Measurements from ENCODE around the gene WDR90. TPM values are rescaled to one million over a fixed set of nuclear protein-coding genes. Genes with fewer than 3 reads are reported as not detected.
A peak's percentile ranks its signal among the peaks of the same experiment; 100 is the strongest.

Gene WDR90
- total and polyA plus RNA-seq, 2 of the 13 experiments (the other 11 are each of a cell fraction or from before 2014, with no cell fraction given): 14.9 to 28.9 TPM

DNA sequence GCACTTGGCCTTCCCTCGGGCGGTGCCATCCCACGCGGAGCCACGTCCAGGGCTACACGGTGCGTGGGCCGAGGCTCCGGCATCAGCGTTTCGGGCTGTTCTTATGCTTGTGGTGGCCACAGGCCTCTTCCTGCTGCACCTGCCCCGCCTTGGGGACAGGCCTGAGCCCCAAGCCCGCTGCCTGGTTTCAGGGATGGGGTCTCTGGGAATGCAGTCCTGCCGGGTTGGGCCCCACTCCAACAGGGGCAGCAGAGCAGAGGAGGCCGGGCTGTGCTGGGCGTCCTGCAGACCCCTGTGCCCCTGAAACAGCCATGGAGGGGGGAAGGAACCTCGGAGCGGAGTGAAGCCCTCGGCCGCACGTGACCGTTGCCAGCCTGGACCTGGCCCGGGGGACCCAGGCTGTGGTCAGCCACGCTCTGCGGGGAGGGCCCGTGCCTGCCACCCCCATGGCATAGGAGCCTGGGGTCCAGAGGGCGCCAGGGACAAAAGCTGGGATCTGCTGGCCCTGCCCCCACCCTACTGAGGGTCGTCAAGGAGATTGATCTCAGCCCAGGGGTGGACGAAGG, 18.8 kb upstream of the WDR90 start (continued):
- TF ChIP-seq, protein P1, sequence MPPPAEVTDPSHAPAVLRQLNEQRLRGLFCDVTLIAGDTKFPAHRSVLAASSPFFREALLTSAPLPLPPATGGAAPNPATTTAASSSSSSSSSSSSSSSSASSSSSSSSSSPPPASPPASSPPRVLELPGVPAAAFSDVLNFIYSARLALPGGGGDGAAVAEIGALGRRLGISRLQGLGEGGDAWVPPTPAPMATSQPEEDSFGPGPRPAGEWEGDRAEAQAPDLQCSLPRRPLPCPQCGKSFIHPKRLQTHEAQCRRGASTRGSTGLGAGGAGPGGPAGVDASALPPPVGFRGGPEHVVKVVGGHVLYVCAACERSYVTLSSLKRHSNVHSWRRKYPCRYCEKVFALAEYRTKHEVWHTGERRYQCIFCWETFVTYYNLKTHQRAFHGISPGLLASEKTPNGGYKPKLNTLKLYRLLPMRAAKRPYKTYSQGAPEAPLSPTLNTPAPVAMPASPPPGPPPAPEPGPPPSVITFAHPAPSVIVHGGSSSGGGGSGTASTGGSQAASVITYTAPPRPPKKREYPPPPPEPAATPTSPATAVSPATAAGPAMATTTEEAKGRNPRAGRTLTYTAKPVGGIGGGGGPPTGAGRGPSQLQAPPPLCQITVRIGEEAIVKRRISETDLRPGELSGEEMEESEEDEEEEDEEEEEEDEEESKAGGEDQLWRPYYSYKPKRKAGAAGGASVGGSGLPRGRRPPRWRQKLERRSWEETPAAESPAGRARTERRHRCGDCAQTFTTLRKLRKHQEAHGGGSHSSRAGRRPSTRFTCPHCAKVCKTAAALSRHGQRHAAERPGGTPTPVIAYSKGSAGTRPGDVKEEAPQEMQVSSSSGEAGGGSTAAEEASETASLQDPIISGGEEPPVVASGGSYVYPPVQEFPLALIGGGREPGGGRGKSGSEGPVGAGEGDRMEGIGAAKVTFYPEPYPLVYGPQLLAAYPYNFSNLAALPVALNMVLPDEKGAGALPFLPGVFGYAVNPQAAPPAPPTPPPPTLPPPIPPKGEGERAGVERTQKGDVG (CRISPR knock-in tag; IDR thresholded peaks at IDR 0.05; ENCODE audit: borderline replicate concordance): no peak
- no peak for TF ChIP-seq HDAC2 (CRISPR knock-in tag; IDR thresholded peaks at IDR 0.05)
- TF ChIP-seq SUZ12 (IDR thresholded peaks at IDR 0.05; ENCODE audit: low read depth, low read length): no peak
- no peak for TF ChIP-seq ZNF75D (CRISPR knock-in tag; IDR thresholded peaks at IDR 0.05; ENCODE audit: borderline replicate concordance)
- TF ChIP-seq, protein P2, sequence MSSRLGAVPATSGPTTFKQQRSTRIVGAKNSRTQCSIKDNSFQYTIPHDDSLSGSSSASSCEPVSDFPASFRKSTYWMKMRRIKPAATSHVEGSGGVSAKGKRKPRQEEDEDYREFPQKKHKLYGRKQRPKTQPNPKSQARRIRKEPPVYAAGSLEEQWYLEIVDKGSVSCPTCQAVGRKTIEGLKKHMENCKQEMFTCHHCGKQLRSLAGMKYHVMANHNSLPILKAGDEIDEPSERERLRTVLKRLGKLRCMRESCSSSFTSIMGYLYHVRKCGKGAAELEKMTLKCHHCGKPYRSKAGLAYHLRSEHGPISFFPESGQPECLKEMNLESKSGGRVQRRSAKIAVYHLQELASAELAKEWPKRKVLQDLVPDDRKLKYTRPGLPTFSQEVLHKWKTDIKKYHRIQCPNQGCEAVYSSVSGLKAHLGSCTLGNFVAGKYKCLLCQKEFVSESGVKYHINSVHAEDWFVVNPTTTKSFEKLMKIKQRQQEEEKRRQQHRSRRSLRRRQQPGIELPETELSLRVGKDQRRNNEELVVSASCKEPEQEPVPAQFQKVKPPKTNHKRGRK (CRISPR knock-in tag; IDR thresholded peaks at IDR 0.05): no peak
- no peak for TF ChIP-seq SNRNP70 (IDR thresholded peaks at IDR 0.05; ENCODE audit: low read depth, low read length)
- no peak for TF ChIP-seq ZNF781 (CRISPR knock-in tag; IDR thresholded peaks at IDR 0.05; ENCODE audit: borderline replicate concordance, not compliant biosample characterization)
- 0 out of 2 replicates have a peak, but pooled peaks have one; percentile 39 for TF ChIP-seq NR2C2 (CRISPR knock-in tag; IDR thresholded peaks at IDR 0.05; ENCODE audit: borderline replicate concordance)
- TF ChIP-seq SPEN (CRISPR knock-in tag; IDR thresholded peaks at IDR 0.05; ENCODE audit: low read depth): no peak; the same call in 1 of the 2 replicates
- TF ChIP-seq ZNF180 (CRISPR knock-in tag; IDR thresholded peaks at IDR 0.05; ENCODE audit: borderline replicate concordance, low read depth): no peak
- TF ChIP-seq MBD4 (IDR thresholded peaks at IDR 0.05; ENCODE audit: borderline replicate concordance, low read length): no peak
- TF ChIP-seq, protein P3, sequence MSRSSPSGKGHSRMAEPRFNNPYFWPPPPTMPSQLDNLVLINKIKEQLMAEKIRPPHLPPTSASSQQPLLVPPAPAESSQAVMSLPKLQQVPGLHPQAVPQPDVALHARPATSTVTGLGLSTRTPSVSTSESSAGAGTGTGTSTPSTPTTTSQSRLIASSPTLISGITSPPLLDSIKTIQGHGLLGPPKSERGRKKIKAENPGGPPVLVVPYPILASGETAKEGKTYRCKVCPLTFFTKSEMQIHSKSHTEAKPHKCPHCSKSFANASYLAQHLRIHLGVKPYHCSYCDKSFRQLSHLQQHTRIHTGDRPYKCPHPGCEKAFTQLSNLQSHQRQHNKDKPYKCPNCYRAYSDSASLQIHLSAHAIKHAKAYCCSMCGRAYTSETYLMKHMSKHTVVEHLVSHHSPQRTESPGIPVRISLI (CRISPR knock-in tag; IDR thresholded peaks at IDR 0.05; ENCODE audit: borderline replicate concordance): peak; percentile 36; the same call in 1 of the 2 replicates
- TF ChIP-seq, protein P4, sequence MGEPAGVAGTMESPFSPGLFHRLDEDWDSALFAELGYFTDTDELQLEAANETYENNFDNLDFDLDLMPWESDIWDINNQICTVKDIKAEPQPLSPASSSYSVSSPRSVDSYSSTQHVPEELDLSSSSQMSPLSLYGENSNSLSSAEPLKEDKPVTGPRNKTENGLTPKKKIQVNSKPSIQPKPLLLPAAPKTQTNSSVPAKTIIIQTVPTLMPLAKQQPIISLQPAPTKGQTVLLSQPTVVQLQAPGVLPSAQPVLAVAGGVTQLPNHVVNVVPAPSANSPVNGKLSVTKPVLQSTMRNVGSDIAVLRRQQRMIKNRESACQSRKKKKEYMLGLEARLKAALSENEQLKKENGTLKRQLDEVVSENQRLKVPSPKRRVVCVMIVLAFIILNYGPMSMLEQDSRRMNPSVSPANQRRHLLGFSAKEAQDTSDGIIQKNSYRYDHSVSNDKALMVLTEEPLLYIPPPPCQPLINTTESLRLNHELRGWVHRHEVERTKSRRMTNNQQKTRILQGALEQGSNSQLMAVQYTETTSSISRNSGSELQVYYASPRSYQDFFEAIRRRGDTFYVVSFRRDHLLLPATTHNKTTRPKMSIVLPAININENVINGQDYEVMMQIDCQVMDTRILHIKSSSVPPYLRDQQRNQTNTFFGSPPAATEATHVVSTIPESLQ (CRISPR knock-in tag; conservative IDR thresholded peaks at IDR 0.05): no peak
- 0 out of 2 replicates have a peak, but pooled peaks have one; percentile 29 for TF ChIP-seq DPF2 (CRISPR knock-in tag; IDR thresholded peaks at IDR 0.05; ENCODE audit: borderline replicate concordance, low read depth)
- TF ChIP-seq TBX2 (CRISPR knock-in tag; IDR thresholded peaks at IDR 0.05; ENCODE audit: borderline replicate concordance): no peak
- no peak for TF ChIP-seq HOXA7 (CRISPR knock-in tag; IDR thresholded peaks at IDR 0.05)
- no peak for TF ChIP-seq CBFB (CRISPR knock-in tag; IDR thresholded peaks at IDR 0.05)
- TF ChIP-seq, protein P5, sequence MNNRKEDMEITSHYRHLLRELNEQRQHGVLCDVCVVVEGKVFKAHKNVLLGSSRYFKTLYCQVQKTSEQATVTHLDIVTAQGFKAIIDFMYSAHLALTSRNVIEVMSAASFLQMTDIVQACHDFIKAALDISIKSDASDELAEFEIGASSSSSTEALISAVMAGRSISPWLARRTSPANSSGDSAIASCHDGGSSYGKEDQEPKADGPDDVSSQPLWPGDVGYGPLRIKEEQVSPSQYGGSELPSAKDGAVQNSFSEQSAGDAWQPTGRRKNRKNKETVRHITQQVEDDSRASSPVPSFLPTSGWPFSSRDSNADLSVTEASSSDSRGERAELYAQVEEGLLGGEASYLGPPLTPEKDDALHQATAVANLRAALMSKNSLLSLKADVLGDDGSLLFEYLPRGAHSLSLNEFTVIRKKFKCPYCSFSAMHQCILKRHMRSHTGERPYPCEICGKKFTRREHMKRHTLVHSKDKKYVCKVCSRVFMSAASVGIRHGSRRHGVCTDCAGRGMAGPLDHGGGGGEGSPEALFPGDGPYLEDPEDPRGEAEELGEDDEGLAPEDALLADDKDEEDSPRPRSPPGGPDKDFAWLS (CRISPR knock-in tag; IDR thresholded peaks at IDR 0.05; ENCODE audit: borderline replicate concordance): no peak
- peak; percentile 31; the same call in 1 of the 2 replicates for TF ChIP-seq ZNF34 (CRISPR knock-in tag; IDR thresholded peaks at IDR 0.05; ENCODE audit: borderline replicate concordance)
